ENCODE data around the gene NANS. TPM values are rescaled to one million over a fixed set of nuclear protein-coding genes. Genes with fewer than 3 reads are reported as not detected.

The NANS gene
- total and polyA plus RNA-seq, 2 of the 13 experiments (the other 11 are each of a cell fraction or from before 2014, with no cell fraction given), result 86.9 to 203 TPM

DNA sequence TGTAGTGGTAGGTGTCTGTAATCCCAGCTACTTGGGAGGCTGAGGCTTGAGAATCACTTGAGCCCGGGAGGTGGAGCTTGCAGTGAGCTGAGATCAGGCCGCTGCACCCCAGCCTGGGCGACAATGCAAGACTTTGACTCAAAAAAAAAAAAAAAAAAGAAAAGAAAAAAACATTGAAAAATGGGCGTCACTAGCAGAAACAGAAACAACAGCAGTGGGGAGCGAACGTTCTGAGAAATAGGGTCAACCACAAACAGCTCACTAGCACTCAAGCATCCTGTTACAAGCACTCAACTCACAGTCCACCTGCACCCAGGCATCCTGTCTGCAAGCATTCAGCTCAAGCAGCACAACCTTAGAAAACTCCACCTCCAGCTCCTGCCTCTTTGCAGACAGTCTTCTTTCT lies 45.3 kb downstream of the NANS start:
- BruUV-seq (replicated peaks), result no TSS peak
- Histone ChIP-seq H3K27ac (ENCODE audit: extremely low read length, insufficient read depth, low read length) (no peak overlapping the region), H3K9me3 (ENCODE audit: low read length) (no peaks in the 10 kb centered on the region), H3K9ac (ENCODE audit: insufficient read depth, low read depth, low read length) (no peak overlapping the region), H3K4me2 (ENCODE audit: low read depth, low read length) (no peak overlapping the region), H3K79me2 (ENCODE audit: insufficient read depth, low read length) (no peaks in the 10 kb centered on the region), H3K36me3 (replicated peaks in 1 of 2; ENCODE audit: control insufficient read depth in 1 of 2, insufficient read depth in 2 of 2, low read length in 2 of 2) (peaks cover 9 to 42% of the 10 kb centered on the region in 2 experiments; a peak in 4 of 5 replicates), H3K4me1 (ENCODE audit: insufficient read depth, low read length) (peaks cover 12% of the 10 kb centered on the region), H4K20me1 (ENCODE audit: insufficient read depth, low read length) (no peaks in the 10 kb centered on the region), H3K27me3 (ENCODE audit: control insufficient read depth in 1 of 2, insufficient read depth in 2 of 2, low read length in 2 of 2) (no peaks in the 10 kb centered on the region), H3K4me3 (replicated peaks in 1 of 3; ENCODE audit: insufficient read depth in 1 of 3, low read depth in 2 of 3, low read length in 3 of 3) (no peak overlapping the region), H2AFZ (ENCODE audit: low read length) (no peak overlapping the region)
- CTCF ChIA-PET (ENCODE audit: low intra/inter-chr PET ratio, low total read pairs), result no interaction called here
- ATAC-seq (no peak), FAIRE-seq (no peak), DNase-seq (ENCODE audit: low spot score) (no peak)
- POLR2A ChIA-PET, result no interaction called here
- 95% methylated on average over 6 of the region's 6 CpGs for WGBS (ENCODE audit: low lambda C conversion rate)
- intact Hi-C loops (cut with micrococcal nuclease; ENCODE audit: unreplicated experiment) (no loop called here), in situ Hi-C loops (cut with HindIII; ENCODE audit: extremely low pct_ligation_motif_present, low pct_unique_long_range_greater_than_20kb) (no loop called here)
- TF ChIP-seq ARNT (IDR thresholded peaks at IDR 0.05) (no peak), SNAPC5 (CRISPR knock-in tag; IDR thresholded peaks at IDR 0.05; ENCODE audit: borderline replicate concordance) (no peak), HES4 (CRISPR knock-in tag; IDR thresholded peaks at IDR 0.05; ENCODE audit: borderline replicate concordance) (no peak), SP4 (CRISPR knock-in tag; IDR thresholded peaks at IDR 0.05) (no peak), ZNF230 (CRISPR knock-in tag; IDR thresholded peaks at IDR 0.05) (no peak), ZNF670 (CRISPR knock-in tag; IDR thresholded peaks at IDR 0.05; ENCODE audit: borderline replicate concordance) (no peak)
- TF ChIP-seq, protein P1, sequence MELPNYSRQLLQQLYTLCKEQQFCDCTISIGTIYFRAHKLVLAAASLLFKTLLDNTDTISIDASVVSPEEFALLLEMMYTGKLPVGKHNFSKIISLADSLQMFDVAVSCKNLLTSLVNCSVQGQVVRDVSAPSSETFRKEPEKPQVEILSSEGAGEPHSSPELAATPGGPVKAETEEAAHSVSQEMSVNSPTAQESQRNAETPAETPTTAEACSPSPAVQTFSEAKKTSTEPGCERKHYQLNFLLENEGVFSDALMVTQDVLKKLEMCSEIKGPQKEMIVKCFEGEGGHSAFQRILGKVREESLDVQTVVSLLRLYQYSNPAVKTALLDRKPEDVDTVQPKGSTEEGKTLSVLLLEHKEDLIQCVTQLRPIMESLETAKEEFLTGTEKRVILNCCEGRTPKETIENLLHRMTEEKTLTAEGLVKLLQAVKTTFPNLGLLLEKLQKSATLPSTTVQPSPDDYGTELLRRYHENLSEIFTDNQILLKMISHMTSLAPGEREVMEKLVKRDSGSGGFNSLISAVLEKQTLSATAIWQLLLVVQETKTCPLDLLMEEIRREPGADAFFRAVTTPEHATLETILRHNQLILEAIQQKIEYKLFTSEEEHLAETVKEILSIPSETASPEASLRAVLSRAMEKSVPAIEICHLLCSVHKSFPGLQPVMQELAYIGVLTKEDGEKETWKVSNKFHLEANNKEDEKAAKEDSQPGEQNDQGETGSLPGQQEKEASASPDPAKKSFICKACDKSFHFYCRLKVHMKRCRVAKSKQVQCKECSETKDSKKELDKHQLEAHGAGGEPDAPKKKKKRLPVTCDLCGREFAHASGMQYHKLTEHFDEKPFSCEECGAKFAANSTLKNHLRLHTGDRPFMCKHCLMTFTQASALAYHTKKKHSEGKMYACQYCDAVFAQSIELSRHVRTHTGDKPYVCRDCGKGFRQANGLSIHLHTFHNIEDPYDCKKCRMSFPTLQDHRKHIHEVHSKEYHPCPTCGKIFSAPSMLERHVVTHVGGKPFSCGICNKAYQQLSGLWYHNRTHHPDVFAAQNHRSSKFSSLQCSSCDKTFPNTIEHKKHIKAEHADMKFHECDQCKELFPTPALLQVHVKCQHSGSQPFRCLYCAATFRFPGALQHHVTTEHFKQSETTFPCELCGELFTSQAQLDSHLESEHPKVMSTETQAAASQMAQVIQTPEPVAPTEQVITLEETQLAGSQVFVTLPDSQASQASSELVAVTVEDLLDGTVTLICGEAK (IDR thresholded peaks at IDR 0.05), result no peak
- TF ChIP-seq, protein P1 (CRISPR knock-in tag; IDR thresholded peaks at IDR 0.05), result no peak
- TF ChIP-seq, protein P2, sequence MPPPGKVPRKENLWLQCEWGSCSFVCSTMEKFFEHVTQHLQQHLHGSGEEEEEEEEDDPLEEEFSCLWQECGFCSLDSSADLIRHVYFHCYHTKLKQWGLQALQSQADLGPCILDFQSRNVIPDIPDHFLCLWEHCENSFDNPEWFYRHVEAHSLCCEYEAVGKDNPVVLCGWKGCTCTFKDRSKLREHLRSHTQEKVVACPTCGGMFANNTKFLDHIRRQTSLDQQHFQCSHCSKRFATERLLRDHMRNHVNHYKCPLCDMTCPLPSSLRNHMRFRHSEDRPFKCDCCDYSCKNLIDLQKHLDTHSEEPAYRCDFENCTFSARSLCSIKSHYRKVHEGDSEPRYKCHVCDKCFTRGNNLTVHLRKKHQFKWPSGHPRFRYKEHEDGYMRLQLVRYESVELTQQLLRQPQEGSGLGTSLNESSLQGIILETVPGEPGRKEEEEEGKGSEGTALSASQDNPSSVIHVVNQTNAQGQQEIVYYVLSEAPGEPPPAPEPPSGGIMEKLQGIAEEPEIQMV (CRISPR knock-in tag; IDR thresholded peaks at IDR 0.05; ENCODE audit: low read depth), result no peak

Data from HepG2 (cell line).